SU-DHL-6 (cell line): ENCODE results near the gene ASAP2.

ENCODE experiments used
- EZH2phosphoT487 ChIP-seq: fragments of 200-600 bp; sonication (generic), shearing (Covaris generic); conservative IDR thresholded peaks from 2 replicates; pipeline ENCODE4 v1.6.1; 2018; ENCODE audit warnings: mild to moderate bottlenecking, antibody characterized with exemption, low read length, moderate library complexity, mixed read lengths
- TF ChIP-seq, protein P1 (sequence below): fragments of 200-600 bp; sonication (generic); IDR thresholded peaks from one replicate; pipeline ENCODE4 v1.5.1; 2017; ENCODE audit warnings: antibody characterized with exemption, mild to moderate bottlenecking, low read length, moderate library complexity; ENCODE audit not compliant: insufficient read depth, poor library complexity, severe bottlenecking

GRCh38 chr2:9315280-9315847 is 108.8 kb downstream of the ASAP2 start:
- TF ChIP-seq, protein P1, sequence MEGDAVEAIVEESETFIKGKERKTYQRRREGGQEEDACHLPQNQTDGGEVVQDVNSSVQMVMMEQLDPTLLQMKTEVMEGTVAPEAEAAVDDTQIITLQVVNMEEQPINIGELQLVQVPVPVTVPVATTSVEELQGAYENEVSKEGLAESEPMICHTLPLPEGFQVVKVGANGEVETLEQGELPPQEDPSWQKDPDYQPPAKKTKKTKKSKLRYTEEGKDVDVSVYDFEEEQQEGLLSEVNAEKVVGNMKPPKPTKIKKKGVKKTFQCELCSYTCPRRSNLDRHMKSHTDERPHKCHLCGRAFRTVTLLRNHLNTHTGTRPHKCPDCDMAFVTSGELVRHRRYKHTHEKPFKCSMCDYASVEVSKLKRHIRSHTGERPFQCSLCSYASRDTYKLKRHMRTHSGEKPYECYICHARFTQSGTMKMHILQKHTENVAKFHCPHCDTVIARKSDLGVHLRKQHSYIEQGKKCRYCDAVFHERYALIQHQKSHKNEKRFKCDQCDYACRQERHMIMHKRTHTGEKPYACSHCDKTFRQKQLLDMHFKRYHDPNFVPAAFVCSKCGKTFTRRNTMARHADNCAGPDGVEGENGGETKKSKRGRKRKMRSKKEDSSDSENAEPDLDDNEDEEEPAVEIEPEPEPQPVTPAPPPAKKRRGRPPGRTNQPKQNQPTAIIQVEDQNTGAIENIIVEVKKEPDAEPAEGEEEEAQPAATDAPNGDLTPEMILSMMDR: no peak
- TF ChIP-seq EZH2phosphoT487: no peak
